ENCODE measurements around the gene PDGFD. TPM values are rescaled to one million over a fixed set of nuclear protein-coding genes. Genes with fewer than 3 reads are reported as not detected.

The PDGFD gene
- polyA plus RNA-seq, 3 donors: 7.7 to 15.7 (median 9.1) TPM

GRCh38 chr11:104148074-104148473 lies 15.9 kb downstream of the PDGFD start:
- H3K27ac ChIP-seq (ENCODE audit: low read depth, low read length): no peak overlapping the region
- 54 to 82% (median 61%) methylated on average over 2 of the region's 2 CpGs for WGBS, 3 donors

GRCh38 chr11:104146943-104147342 lies 17.0 kb downstream of the PDGFD start:
- 82 to 87% (median 84%) methylated on average over 3 of the region's 3 CpGs for WGBS, 3 donors

GRCh38 chr11:104146421-104146820 lies 17.5 kb downstream of the PDGFD start:
- WGBS, 3 donors: 76 to 91% (median 86%) methylated on average over 3 of the region's 3 CpGs
- H3K27ac ChIP-seq (ENCODE audit: low read depth, low read length): no peak overlapping the region

More at GRCh38 chr11:104146943-104147342, 17.0 kb downstream of the PDGFD start:
- H3K27ac ChIP-seq (ENCODE audit: low read depth, low read length): no peak overlapping the region

- H3K27ac ChIP-seq (ENCODE audit: low read depth, low read length): no peak overlapping the region
- WGBS, 3 donors: 96% methylated on average over 3 of the region's 3 CpGs
Observed at GRCh38 chr11:104145062-104145461, 18.9 kb downstream of the PDGFD start.

- no peak overlapping the region for H3K27ac ChIP-seq (ENCODE audit: low read depth, low read length)
- WGBS, 3 donors: 89 to 94% (median 91%) methylated on average over 6 of the region's 6 CpGs
Observed at GRCh38 chr11:104142698-104143097, 21.2 kb downstream of the PDGFD start.

GRCh38 chr11:104136861-104137260 lies 27.1 kb downstream of the PDGFD start:
- no peak overlapping the region for H3K27ac ChIP-seq (ENCODE audit: low read depth, low read length)

- no peak overlapping the region for H3K27ac ChIP-seq (ENCODE audit: low read depth, low read length)
- WGBS, 3 donors: 37 to 49% (median 46%) methylated on average over 1 of the region's 1 CpG
Observed at GRCh38 chr11:104134745-104135144, 29.2 kb downstream of the PDGFD start.

GRCh38 chr11:104130161-104130560 lies 33.8 kb downstream of the PDGFD start:
- 95 to 98% (median 95%) methylated on average over 1 of the region's 1 CpG for WGBS, 3 donors
- no peak overlapping the region for H3K27ac ChIP-seq (ENCODE audit: low read depth, low read length)

- 65 to 82% (median 76%) methylated on average over 3 of the region's 3 CpGs for WGBS, 3 donors
- no peak overlapping the region for H3K27ac ChIP-seq (ENCODE audit: low read depth, low read length)
Observed at GRCh38 chr11:104129145-104129544, 34.8 kb downstream of the PDGFD start.

GRCh38 chr11:104127828-104128227 lies 36.1 kb downstream of the PDGFD start:
- WGBS, 3 donors: 76 to 79% (median 78%) methylated on average over 2 of the region's 2 CpGs
- no peak overlapping the region for H3K27ac ChIP-seq (ENCODE audit: low read depth, low read length)

GRCh38 chr11:104126464-104126863 lies 37.5 kb downstream of the PDGFD start:
- H3K27ac ChIP-seq (ENCODE audit: low read depth, low read length): no peak overlapping the region
- WGBS, 3 donors: 91 to 97% (median 93%) methylated on average over 1 of the region's 1 CpG

GRCh38 chr11:104124979-104125378 lies 39.0 kb downstream of the PDGFD start:
- H3K27ac ChIP-seq (ENCODE audit: low read depth, low read length): no peak overlapping the region
- 34 to 64% (median 36%) methylated on average over 1 of the region's 1 CpG for WGBS, 3 donors

GRCh38 chr11:104122836-104123235 lies 41.1 kb downstream of the PDGFD start:
- H3K27ac ChIP-seq (ENCODE audit: low read depth, low read length): no peak overlapping the region
- 69 to 76% (median 75%) methylated on average over 2 of the region's 2 CpGs for WGBS, 3 donors

GRCh38 chr11:104122011-104122635 lies 41.8 kb downstream of the PDGFD start:
- no peak overlapping the region for H3K27ac ChIP-seq (ENCODE audit: low read depth, low read length)

GRCh38 chr11:104120493-104121137 lies 43.3 kb downstream of the PDGFD start:
- WGBS, 3 donors: 76 to 86% (median 85%) methylated on average over 4 of the region's 4 CpGs
- no peak overlapping the region for H3K27ac ChIP-seq (ENCODE audit: low read depth, low read length)

GRCh38 chr11:104118105-104118744 lies 45.7 kb downstream of the PDGFD start:
- WGBS, 3 donors: 80 to 100% (median 94%) methylated on average over 1 of the region's 1 CpG
- no peak overlapping the region for H3K27ac ChIP-seq (ENCODE audit: low read depth, low read length)

GRCh38 chr11:104113541-104113940 lies 50.4 kb downstream of the PDGFD start:
- 89 to 94% (median 92%) methylated on average over 2 of the region's 2 CpGs for WGBS, 3 donors
- H3K27ac ChIP-seq (ENCODE audit: low read depth, low read length): no peak overlapping the region

GRCh38 chr11:104106136-104106754 lies 57.7 kb downstream of the PDGFD start:
- 67 to 73% (median 67%) methylated on average over 5 of the region's 5 CpGs for WGBS, 3 donors
- H3K27ac ChIP-seq (ENCODE audit: low read depth, low read length): no peak overlapping the region

- WGBS, 3 donors: 58 to 70% (median 70%) methylated on average over 1 of the region's 1 CpG
- H3K27ac ChIP-seq (ENCODE audit: low read depth, low read length): no peak overlapping the region
Observed at GRCh38 chr11:104105155-104105554, 58.8 kb downstream of the PDGFD start.

Measured in adipose tissue (tissue), 3 donors.